ENCODE data around the gene CCL16. TPM values are rescaled to one million over a fixed set of nuclear protein-coding genes. Genes with fewer than 3 reads are reported as not detected.

The CCL16 gene
- total RNA-seq, 2 experiments from 2014 or later: not detected

DNA sequence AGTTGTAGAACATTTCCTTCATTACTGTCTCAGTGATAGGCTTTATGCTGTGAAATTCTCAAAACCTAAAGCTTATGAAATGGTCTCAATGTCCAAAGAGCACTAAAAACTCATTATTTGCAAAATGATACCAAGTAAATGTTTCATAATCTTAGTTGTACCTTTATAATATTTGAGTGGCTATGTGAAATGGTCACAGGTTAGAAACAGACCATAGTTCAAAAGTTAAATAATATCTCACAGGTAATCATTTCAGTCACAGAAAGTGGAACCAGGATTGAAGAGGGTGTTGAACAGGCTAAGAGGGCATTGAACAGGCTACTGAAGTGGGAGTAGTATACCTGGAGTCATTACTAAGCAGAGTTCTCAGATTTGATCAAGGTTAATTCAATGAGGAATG, 53.6 kb downstream of the CCL16 start:
- no peaks in the 10 kb centered on the region for H3K36me3 ChIP-seq (ENCODE audit: insufficient read depth, low read length)
- no peak for DNase-seq (ENCODE audit: low spot score)
- H4K20me1 ChIP-seq (ENCODE audit: insufficient read depth, low read length): no peaks in the 10 kb centered on the region
- H3K27ac ChIP-seq (ENCODE audit: low read depth, low read length, poor library complexity, severe bottlenecking): no peak overlapping the region
- H3K4me1 ChIP-seq (ENCODE audit: insufficient read depth, low read length, poor library complexity, severe bottlenecking): peaks cover 7% of the 10 kb centered on the region
- intact Hi-C loops (cut with micrococcal nuclease; ENCODE audit: unreplicated experiment): no loop called here
- CTCF ChIA-PET (ENCODE audit: unreplicated experiment): no interaction called here
- no peak overlapping the region for H2AFZ ChIP-seq (ENCODE audit: low read length)
- no peaks in the 10 kb centered on the region for H3K9me3 ChIP-seq (ENCODE audit: low read length)
- no peak overlapping the region for H3K4me3 ChIP-seq (ENCODE audit: low read depth, low read length, poor library complexity, severe bottlenecking)
- POLR2A ChIA-PET: interaction anchor here (1.5 kb wide), 1 partner anchor 14 kb away, joined by 9 read pairs; no protein-coding TSS in a partner anchor
- TF ChIP-seq, protein P1, sequence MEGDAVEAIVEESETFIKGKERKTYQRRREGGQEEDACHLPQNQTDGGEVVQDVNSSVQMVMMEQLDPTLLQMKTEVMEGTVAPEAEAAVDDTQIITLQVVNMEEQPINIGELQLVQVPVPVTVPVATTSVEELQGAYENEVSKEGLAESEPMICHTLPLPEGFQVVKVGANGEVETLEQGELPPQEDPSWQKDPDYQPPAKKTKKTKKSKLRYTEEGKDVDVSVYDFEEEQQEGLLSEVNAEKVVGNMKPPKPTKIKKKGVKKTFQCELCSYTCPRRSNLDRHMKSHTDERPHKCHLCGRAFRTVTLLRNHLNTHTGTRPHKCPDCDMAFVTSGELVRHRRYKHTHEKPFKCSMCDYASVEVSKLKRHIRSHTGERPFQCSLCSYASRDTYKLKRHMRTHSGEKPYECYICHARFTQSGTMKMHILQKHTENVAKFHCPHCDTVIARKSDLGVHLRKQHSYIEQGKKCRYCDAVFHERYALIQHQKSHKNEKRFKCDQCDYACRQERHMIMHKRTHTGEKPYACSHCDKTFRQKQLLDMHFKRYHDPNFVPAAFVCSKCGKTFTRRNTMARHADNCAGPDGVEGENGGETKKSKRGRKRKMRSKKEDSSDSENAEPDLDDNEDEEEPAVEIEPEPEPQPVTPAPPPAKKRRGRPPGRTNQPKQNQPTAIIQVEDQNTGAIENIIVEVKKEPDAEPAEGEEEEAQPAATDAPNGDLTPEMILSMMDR (conservative IDR thresholded peaks at IDR 0.05; ENCODE audit: low read length): no peak
- no peak for TF ChIP-seq EZH2phosphoT487 (IDR thresholded peaks at IDR 0.05; ENCODE audit: borderline replicate concordance, low read depth, low read length)
- no peaks in the 10 kb centered on the region for H3K79me2 ChIP-seq (ENCODE audit: insufficient read depth, low read depth, low read length)
- no TSS peak for BruUV-seq (replicated peaks)
- H3K4me2 ChIP-seq (ENCODE audit: low read length): no peak overlapping the region
- H3K9me2 ChIP-seq (ENCODE audit: insufficient read depth, low read length): no peaks in the 10 kb centered on the region

Other genes starting within 250 kb of the CCL16 start
- gene RASL10B, start 249.9 kb downstream of the CCL16 start, total RNA-seq (2014; rRNA removed; shearing (Covaris generic)): not detected in 2 replicates
- not detected in 2 replicates for gene RASL10B, start 249.9 kb downstream of the CCL16 start, total RNA-seq (2022)
- not detected in 2 replicates for gene GAS2L2, start 228.3 kb downstream of the CCL16 start, total RNA-seq (2014; rRNA removed; shearing (Covaris generic))
- gene GAS2L2, start 228.3 kb downstream of the CCL16 start, total RNA-seq (2022): 0.21 TPM in 1 of 2 replicates, not detected in the other
- not detected in 2 replicates for gene C17orf50, start 220.6 kb downstream of the CCL16 start, total RNA-seq (2014; rRNA removed; shearing (Covaris generic))
- not detected in 2 replicates for gene C17orf50, start 220.6 kb downstream of the CCL16 start, total RNA-seq (2022)
- not detected in 2 replicates for gene MMP28, start 185.9 kb downstream of the CCL16 start, total RNA-seq (2014; rRNA removed; shearing (Covaris generic))
- not detected in 2 replicates for gene MMP28, start 185.9 kb downstream of the CCL16 start, total RNA-seq (2022)
- 61.9 and 65.9 TPM in 2 replicates for gene TAF15, start 172.0 kb downstream of the CCL16 start, total RNA-seq (2014; rRNA removed; shearing (Covaris generic))
- gene TAF15, start 172.0 kb downstream of the CCL16 start, total RNA-seq (2022): 256 and 279 TPM in 2 replicates
- not detected in 2 replicates for gene HEATR9, start 112.6 kb downstream of the CCL16 start, total RNA-seq (2014; rRNA removed; shearing (Covaris generic))
- not detected in 2 replicates for gene HEATR9, start 112.6 kb downstream of the CCL16 start, total RNA-seq (2022)
- not detected in 2 replicates for gene CCL5, start 101.1 kb downstream of the CCL16 start, total RNA-seq (2014; rRNA removed; shearing (Covaris generic))
- gene CCL5, start 101.1 kb downstream of the CCL16 start, total RNA-seq (2022): 0.41 and 0.88 TPM in 2 replicates
- gene RDM1, start 50.7 kb downstream of the CCL16 start, total RNA-seq (2014; rRNA removed; shearing (Covaris generic)): 3.3 and 4.1 TPM in 2 replicates
- 11.0 and 16.4 TPM in 2 replicates for gene RDM1, start 50.7 kb downstream of the CCL16 start, total RNA-seq (2022)
- not detected in 2 replicates for gene LYZL6, start 37.8 kb downstream of the CCL16 start, total RNA-seq (2014; rRNA removed; shearing (Covaris generic))
- not detected in 2 replicates for gene LYZL6, start 37.8 kb downstream of the CCL16 start, total RNA-seq (2022)
- gene CCL14, start 5.2 kb upstream of the CCL16 start, total RNA-seq (2014; rRNA removed; shearing (Covaris generic)): not detected in 2 replicates
- not detected in 2 replicates for gene CCL14, start 5.2 kb upstream of the CCL16 start, total RNA-seq (2022)
- gene CCL15, start 20.1 kb upstream of the CCL16 start, total RNA-seq (2014; rRNA removed; shearing (Covaris generic)): not detected in 2 replicates
- not detected in 2 replicates for gene CCL15, start 20.1 kb upstream of the CCL16 start, total RNA-seq (2022)
- not detected in 2 replicates for gene CCL23, start 36.5 kb upstream of the CCL16 start, total RNA-seq (2014; rRNA removed; shearing (Covaris generic))
- not detected in 2 replicates for gene CCL23, start 36.5 kb upstream of the CCL16 start, total RNA-seq (2022)
- not detected in 2 replicates for gene CCL18, start 82.8 kb upstream of the CCL16 start, total RNA-seq (2014; rRNA removed; shearing (Covaris generic))
- not detected in 2 replicates for gene CCL18, start 82.8 kb upstream of the CCL16 start, total RNA-seq (2022)
- not detected in 2 replicates for gene CCL3, start 108.6 kb upstream of the CCL16 start, total RNA-seq (2014; rRNA removed; shearing (Covaris generic))
- gene CCL3, start 108.6 kb upstream of the CCL16 start, total RNA-seq (2022): not detected in 2 replicates
- gene CCL4, start 122.3 kb upstream of the CCL16 start, total RNA-seq (2014; rRNA removed; shearing (Covaris generic)): 0.09 TPM in 1 of 2 replicates, not detected in the other
- gene CCL4, start 122.3 kb upstream of the CCL16 start, total RNA-seq (2022): not detected in 2 replicates
- gene TBC1D3B, start 195.1 kb upstream of the CCL16 start, total RNA-seq (2014; rRNA removed; shearing (Covaris generic)): 1.5 and 3.0 TPM in 2 replicates
- 12.8 and 13.8 TPM in 2 replicates for gene TBC1D3B, start 195.1 kb upstream of the CCL16 start, total RNA-seq (2022)
- gene CCL3L1, start 215.3 kb upstream of the CCL16 start, total RNA-seq (2014; rRNA removed; shearing (Covaris generic)): 0.10 TPM in 1 of 2 replicates, not detected in the other
- 0.44 TPM in 1 of 2 replicates, not detected in the other for gene CCL3L1, start 215.3 kb upstream of the CCL16 start, total RNA-seq (2022)
- gene CCL4L2, start 229.6 kb upstream of the CCL16 start, total RNA-seq (2014; rRNA removed; shearing (Covaris generic)): 0.50 TPM in 1 of 2 replicates, not detected in the other
- gene CCL4L2, start 229.6 kb upstream of the CCL16 start, total RNA-seq (2022): not detected in 2 replicates